HEK293 (cell line): ENCODE results near the gene GJB4.

Experiments used
- SETDB1 ChIP-seq: IDR thresholded peaks from one replicate; pipeline ENCODE4 v1.6.1; 2017; ENCODE audit warnings: mild to moderate bottlenecking, low read length, moderate library complexity, mixed read lengths; ENCODE audit not compliant: insufficient read length
- ZBTB21 ChIP-seq: fragments of 450-650 bp; formaldehyde crosslinking; IDR thresholded peaks from 2 replicates; pipeline ENCODE4 v1.5.1; 2017; ENCODE audit warnings: missing biosample characterization, missing genetic modification characterization
- ZNF585B ChIP-seq: fragments of 450-650 bp; formaldehyde crosslinking; IDR thresholded peaks from 2 replicates; pipeline ENCODE4 v1.5.1; 2016; ENCODE audit warnings: missing biosample characterization, missing genetic modification characterization
- TF ChIP-seq, protein P1 (sequence below): fragments of 450-650 bp; formaldehyde crosslinking; IDR thresholded peaks from 2 replicates; pipeline ENCODE4 v1.5.1; 2016; ENCODE audit warnings: missing biosample characterization, missing genetic modification characterization, low read depth

GRCh38 chr1:34713443-34713842, 46.1 kb upstream of the GJB4 start:
- TF ChIP-seq ZBTB21 (tag by site-specific recombination), result no peak
- TF ChIP-seq, protein P1, sequence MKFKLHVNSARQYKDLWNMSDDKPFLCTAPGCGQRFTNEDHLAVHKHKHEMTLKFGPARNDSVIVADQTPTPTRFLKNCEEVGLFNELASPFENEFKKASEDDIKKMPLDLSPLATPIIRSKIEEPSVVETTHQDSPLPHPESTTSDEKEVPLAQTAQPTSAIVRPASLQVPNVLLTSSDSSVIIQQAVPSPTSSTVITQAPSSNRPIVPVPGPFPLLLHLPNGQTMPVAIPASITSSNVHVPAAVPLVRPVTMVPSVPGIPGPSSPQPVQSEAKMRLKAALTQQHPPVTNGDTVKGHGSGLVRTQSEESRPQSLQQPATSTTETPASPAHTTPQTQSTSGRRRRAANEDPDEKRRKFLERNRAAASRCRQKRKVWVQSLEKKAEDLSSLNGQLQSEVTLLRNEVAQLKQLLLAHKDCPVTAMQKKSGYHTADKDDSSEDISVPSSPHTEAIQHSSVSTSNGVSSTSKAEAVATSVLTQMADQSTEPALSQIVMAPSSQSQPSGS (tag by site-specific recombination), result no peak
- TF ChIP-seq SETDB1, result no peak
- TF ChIP-seq ZNF585B (tag by site-specific recombination), result no peak
